Activated gamma-delta T cell treated with anti-CD3 and anti-CD28 coated beads, Interleukin-2, amount 50 U/mL, for 16 hours (primary cell): ENCODE data around the gene DHRSX.
"Not testable (repeated sequence)": the region's sequence is repeated elsewhere in the genome, so short reads cannot be mapped to it uniquely, and the experiment has no call there.

Source experiments
- DNase-seq: peaks from one replicate; pipeline ENCODE4 v3.0.0-alpha.2; 2020; ENCODE audit warnings: low read depth

DHRSX gene

GRCh38 chrX:2262668-2263055 is 238.1 kb downstream of the DHRSX start:
- no peak for DNase-seq

DNA sequence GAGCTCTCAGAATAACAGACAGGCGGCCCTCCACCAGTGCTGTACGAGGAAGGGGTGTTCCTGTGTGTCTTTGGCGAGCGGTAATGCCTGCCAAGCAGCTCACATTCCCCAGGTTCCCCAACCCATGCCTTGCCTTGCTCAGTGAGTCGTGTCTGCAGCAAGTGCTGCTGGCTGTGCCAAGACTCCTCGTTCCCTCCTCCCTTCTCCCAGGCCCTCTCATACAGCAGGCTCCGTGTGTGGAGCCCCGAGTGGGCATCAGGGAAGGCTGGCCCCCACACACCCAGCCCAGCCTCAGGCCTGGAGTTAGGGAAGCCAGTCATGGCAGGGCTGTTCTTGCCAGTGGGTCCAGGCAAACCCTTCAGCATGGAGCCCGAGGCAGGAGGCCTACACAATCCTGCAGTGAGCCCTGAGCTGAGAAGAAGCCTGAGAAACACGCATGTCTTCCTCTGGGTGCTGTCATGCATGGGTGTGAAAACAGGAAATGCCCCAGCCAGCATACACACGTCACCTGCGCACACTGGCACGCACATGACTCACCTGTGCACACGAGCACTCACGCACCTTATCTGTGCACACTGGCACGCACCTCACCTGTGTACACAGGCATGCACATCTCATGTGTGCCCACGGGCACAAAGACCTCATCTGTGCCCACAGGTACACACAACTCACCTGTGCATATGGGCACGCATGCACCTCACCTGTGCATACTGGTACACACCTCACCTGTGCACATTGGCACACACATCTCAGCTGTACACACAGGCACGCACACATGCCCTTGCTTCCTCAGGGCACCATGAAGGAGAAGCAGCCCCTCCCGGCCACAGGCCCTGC is 238.7 kb downstream of the DHRSX start:
- DNase-seq: no peak

DNA sequence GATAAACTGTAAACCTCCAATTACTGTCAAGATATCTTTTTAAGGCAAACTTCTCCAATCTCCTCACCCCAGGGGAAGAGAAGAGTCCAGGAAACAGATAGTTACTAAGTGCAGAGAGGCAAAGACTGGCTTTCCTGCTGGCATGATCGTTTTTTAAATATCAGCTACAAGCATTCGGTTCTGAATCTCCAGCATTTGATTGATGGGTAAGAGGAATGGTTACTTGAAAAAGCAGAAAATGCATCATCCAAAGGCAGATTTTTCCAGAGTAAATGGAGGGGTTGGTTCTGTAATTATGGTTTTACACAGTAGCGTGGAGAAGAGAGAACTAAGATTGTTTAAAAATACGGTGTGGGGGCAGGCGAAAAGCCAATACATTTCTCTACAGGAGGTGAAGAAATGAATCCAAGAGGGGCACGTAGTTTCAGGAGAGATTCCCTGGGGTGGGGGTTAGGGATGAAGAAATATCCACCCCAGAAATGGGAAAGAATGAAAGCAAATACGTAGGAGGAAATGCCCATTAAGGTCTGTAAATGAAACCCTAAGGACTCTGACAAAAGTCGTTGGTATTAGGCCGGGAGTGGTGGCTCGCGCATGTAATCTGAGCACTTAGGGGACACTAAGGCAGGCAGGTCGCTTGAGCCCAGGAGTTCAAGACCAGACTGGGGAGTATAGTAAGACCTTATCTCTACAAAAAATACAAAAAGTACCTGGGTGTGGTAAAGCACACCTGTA is 248.3 kb downstream of the DHRSX start:
- no peak for DNase-seq

DNA sequence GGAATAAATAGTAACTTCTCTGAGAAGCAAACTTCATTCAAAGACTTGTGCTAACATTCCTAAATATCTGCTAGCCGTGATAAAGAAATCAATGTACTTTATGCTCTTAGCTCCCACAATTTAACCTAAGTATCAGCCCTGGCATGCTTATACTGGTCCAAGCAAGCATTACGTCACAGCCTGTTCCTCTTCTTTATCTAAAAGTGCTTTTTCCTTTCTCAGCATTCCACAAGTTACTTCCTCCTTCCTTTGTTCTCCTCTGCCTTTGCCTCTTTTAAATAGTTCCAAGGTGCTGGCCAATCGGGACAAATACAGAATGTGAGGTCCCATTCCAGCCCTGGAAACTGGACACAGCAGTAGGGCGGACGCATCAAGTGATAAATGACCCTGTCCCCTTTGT is 249.6 kb downstream of the DHRSX start:
- no peak for DNase-seq

DNA sequence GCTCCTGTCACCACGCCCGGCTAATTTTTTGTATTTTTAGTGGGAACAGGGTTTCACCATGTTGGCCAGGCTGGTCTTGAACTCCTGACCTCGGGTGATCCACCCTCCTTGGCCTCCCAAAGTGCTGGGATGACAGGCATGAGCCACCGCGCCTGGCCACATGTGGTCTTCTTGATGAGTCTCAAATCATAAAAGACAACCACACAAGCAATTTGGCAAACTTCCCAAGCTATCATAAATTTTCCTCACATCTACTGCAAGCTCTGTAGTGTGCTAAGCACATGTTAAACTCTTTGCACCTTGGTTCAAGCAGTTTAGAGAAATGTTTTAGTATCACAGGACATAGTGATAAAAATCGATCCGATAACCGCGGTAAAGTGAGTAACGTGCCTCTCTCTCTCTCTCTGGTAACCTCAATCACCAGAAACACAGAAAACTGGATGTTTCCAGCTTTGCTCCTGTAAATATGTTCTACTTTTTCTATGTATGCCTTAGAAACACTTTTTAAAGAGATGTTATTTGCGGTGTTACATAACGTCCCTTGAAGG is 256.8 kb downstream of the DHRSX start:
- no peak for DNase-seq

GRCh38 chrX:2242980-2243379 is 257.8 kb downstream of the DHRSX start:
- DNase-seq: no peak

DNA sequence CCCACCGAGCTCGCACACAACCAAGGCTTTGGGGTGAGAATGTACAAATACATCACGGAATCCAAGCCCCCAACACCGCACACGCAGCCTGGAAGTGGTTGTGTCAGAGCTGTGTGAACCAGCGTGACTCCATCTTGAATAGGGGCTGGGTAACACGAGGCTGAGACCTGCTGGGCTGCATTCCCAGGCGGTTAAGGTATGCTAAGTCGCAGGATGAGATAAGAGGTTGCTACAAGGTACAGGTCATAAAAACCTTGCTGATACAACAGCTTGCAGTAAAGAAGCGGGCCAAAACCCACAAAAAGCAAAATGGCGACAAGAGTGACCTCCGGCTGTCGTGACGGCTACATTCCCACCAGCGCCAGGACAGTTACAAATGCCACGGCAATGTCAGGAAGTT is 258.4 kb downstream of the DHRSX start:
- no peak for DNase-seq

DNA sequence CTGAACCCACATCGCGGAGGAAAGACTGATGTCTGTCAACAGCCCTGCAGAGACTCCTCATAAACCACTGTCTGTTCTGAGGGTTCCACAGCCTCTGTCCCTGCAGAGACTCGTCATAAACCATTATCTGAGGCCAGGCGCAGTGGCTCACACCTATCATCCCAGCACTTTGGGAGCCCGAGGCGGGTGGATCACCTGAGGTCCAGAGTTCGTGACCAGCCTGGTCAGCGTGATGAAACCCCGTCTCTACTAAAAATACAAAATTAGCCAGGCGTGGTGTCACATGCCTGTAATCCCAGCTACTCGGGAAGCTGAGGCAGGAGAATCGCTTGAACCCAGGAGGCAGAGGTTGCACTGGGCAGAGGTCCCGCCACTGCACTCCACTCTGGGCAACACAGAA is 259.3 kb downstream of the DHRSX start:
- not testable (repeated sequence) for DNase-seq

DNA sequence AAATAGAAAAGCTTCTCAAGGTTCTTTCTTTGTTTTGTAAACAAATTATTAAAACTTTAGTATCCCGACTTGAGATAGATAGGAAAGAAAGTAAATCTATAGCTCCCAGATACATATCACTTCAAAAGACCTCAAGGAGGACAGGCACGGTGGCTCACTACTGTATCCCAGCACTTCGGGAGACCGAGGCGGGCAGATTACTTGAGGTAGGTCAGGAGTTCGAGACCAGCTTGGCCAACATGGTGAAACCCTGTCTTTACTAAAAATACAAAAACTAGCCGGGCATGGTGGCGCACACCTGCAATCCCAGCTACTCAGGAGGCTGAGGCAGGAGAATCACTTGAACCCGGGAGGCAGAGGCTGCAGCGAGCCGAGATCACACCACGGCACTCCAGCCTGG is 260.0 kb downstream of the DHRSX start:
- DNase-seq: not testable (repeated sequence)

DNA sequence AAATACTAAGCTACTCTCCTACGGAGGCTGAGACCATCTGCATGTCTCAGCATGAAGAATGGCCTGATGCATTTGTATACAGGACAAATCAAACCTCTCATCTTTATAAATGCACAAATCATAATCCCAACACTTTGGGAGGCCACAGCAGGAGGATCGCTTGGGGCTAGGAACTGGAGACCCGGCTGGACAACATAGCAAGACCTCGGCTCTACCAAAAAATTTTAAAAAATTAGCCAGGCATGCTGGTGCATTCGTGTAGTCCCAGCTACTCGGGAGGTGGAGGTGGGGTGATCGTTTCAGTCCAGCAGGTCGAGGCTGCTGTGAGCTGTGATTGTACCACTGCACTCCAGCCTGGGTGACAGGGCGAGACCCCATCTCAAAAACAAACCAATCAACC is 262.8 kb downstream of the DHRSX start:
- no peak for DNase-seq

- DNase-seq: no peak
Measured at GRCh38 chrX:2231570-2232192, 269.1 kb downstream of the DHRSX start.

DNA sequence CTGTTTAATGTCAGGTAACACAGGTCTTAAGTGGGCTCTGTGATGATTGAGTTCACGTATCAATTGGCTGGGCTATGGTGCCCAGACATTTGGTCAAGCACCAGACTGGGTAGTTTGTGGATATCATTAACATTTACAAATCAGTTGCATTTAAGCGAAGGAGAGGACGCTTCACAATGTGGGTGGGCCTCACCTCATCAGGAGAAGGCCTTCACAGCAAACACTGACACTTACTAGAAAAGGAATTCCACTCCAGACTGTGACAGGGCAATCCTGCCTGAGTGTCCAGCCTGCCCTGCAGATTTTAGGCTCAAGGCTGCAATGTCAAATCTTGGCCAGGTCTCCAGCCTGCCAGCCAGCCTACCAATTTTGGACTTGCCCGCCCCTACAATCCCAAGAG is 270.3 kb downstream of the DHRSX start:
- DNase-seq: no peak

DNA sequence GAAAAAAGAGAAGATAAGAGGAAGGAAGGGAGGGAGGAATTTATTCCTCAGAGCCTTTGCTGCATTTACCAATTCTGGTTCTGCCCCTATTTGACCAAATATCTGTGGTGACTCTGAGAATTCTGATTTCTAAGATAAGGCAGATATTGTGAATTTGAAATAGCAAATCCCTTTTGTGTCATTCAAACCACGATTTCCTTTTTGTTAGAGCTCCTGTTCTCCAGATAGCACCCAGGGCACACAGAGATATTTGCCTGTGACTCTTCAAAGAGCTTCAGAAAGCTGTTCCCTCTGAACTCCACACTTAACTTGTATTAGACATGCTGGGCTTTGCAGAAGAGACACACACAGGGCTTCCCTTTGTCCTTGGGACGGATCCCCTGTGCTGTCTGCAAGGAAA is 272.2 kb downstream of the DHRSX start:
- no peak for DNase-seq

DNA sequence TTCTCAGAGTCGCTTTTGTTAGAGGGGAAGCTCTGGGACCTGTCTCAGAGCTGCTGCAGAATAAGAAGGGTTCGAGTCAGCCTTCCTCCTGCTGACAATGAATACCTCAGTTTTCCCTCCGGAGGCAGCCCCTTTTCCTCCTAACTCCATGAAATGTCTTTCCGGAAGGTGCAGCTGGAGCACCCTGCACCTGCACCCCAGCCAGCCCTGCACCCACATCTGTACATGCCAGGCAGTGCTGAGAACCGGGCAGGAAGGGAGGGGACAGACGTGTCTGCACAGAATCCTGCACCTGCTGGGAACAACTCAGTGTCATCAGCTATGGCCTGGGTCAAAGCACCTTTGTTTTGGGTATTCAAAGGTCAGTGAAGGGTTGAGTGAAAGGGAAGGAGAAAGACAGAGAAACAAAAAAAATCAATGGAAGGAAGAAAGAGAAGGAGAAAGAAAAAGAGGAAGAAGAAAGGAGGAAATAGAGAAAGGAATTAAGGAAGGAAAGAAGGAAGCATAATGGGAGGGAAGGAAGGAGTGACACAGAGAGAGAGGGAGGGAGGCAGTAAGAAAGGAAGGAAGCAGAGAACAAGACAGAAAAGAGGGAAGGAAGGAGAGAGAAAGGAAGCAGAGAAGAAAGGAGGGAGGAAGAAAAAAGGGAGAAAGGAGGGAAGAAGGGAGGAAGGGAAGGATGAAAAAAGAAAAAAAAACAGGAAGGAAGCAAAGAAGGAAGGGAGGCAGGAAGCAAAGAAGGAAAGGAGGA is 273.7 kb downstream of the DHRSX start:
- no peak for DNase-seq

DNA sequence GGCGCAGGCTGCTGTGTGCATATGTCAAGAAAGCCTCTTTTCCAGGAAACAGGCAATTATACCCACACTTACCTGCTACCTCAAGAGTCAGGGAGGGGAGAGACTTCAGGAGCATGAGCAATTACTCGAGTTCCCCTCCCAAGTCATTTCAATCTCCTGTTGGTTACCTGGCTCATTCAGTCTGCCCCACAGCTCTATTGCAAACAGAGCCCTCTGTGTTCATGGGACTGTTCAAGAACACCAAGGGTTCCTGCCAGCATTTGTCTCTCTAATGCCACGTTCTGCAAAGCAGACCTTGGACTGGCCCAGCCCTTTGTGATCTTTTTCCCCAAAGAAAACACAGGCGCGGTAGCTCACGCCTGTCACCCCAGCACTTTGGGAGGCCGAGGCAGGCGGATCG is 274.6 kb downstream of the DHRSX start:
- no peak for DNase-seq

- DNase-seq: no peak
Measured at GRCh38 chrX:2224597-2225235, 276.1 kb downstream of the DHRSX start.

DNA sequence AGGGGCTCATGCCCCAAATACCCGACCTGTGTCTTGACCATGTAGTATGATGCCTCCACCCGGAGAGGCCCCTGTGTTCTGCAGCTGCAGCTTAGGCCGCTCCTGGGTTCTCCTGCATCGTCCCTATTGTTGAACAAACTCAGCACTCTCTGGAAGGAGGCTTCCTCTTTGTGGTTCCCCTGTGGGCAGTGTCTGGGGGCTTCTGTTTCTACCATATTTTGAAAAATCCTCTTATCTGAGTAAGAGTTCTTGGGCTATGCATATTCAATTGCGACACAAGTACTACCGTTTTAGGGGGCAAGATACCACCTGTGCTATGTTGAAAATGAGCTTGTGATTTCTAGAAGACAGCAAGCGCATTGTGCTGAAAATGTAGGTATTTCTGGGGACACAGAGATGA is 276.6 kb downstream of the DHRSX start:
- no peak for DNase-seq

DNA sequence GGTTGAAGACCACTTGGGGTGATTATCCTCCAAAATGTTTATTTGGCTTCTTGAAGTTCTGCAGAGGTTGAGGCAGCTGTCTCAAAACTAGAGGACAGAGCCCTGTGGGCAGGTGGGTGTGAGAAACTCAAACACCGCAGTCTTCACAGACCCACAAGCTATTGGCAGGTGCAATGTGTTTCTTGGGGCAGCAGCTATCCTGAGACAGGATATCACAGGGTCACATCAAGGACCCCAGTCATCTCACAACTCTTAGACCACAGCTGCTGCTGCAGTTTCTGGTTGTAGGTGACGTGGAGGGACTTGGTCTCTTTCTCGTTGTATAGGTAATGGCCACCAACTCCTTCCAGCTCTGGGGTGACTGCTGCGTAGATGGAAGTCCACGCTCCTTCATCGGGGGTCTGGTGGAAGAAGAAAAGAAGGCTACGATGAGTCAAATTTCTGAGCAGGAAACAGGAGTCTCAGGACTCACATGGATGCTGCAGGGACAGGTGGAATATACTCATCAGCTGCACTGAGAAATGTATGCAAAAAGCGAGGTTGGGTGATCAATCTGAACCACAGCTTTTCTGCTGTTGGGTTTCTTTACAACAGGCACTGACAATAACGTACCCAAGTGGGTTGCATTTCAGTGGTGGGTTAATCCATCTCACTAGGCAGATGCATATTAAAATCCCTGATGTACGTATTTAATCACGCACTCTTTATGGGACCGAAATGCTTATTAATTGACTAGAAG is 279.8 kb downstream of the DHRSX start:
- no peak for DNase-seq

DNA sequence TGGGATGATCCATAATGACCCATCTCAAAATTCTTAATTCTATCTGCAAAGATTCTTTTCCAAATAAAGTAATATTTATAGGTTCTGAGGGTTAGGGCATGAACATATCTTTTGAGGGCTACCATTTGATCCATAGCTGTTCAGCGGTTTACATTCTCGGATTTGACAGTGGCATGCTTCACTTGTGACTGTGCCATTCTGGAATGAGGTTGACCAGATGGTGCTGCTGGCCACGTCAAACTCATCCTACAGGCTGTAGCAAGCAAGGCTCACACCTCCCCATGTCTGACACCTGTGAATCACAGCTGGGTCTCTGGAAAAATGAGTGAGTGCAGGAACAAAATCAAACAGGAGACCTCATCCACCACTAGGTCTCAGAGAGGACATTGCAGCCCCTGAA is 280.5 kb downstream of the DHRSX start:
- no peak for DNase-seq

- DNase-seq: not testable (repeated sequence)
Measured at GRCh38 chrX:2214138-2214823, 286.5 kb downstream of the DHRSX start.
